Measurements from ENCODE around the gene PLCL1. TPM values are rescaled to one million over a fixed set of nuclear protein-coding genes. Genes with fewer than 3 reads are reported as not detected.
"Not testable (repeated sequence)": the region's sequence is repeated elsewhere in the genome, so short reads cannot be mapped to it uniquely, and the experiment has no call there.

PLCL1 gene
- total RNA-seq, 3 donors from 2014 or later: 0.94 to 1.8 (median 1.2) TPM

DNA sequence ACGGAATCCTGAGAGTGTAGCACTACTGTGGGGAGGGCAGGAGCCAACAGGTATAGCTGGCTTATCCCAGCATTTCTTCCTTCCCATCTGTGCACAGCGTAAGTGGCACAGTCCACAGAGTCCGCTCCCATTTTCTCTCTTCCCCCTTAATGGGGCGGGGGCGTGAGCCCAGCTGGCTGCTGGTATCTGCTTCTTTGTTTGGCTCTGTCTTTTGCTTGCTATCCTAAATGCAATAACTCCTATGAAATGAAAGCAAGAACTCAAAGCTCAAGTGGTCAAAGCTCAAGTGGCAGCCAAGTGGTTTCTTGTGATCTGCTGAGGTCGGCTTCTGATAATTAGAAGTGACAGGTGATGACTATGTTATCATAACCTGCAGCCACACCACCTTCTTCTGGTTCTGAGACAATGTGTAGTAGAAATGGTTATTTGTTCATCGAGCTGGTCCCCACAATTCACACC, 192.7 kb downstream of the PLCL1 start:
- no peaks in the 10 kb centered on the region for H3K27me3 Mint-ChIP-seq (ENCODE audit: low read depth)
- no peak overlapping the region for H3K4me3 Mint-ChIP-seq
- peaks cover 84% of the 10 kb centered on the region for H3K4me1 Mint-ChIP-seq (ENCODE audit: low read depth)
- DNase-seq (no peak), ATAC-seq (no peak)
- no peaks in the 10 kb centered on the region for H3K9me3 Mint-ChIP-seq
- H3K36me3 Mint-ChIP-seq (ENCODE audit: insufficient read depth): peaks cover 12% of the 10 kb centered on the region

DNA sequence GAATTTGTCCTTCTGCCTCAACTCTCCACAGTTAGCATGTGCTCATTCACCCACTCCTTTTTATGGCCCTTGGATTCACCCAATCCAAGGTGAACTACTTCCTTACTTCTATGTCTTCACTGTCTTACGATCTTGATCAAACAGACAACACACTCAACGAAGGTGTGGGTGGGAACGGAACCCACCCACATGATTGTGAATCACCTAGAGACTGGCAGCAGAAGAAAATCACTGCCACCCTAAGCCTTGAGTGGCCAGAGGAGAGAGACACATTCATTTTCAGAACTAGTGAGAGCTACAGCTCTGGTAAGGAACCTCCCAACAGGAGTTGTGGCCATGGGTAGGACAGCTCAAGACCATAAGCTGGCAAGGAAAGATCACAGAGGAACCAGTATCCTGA, 194.3 kb downstream of the PLCL1 start:
- Mint-ChIP-seq H3K27me3 (ENCODE audit: low read depth) (no peaks in the 10 kb centered on the region), H3K4me1 (ENCODE audit: low read depth) (peaks cover 82% of the 10 kb centered on the region), H3K36me3 (ENCODE audit: insufficient read depth) (peaks cover 12% of the 10 kb centered on the region), H3K9me3 (no peaks in the 10 kb centered on the region), H3K4me3 (no peak overlapping the region)
- ATAC-seq (peak; percentile 38 to 65), DNase-seq (no peak)

DNA sequence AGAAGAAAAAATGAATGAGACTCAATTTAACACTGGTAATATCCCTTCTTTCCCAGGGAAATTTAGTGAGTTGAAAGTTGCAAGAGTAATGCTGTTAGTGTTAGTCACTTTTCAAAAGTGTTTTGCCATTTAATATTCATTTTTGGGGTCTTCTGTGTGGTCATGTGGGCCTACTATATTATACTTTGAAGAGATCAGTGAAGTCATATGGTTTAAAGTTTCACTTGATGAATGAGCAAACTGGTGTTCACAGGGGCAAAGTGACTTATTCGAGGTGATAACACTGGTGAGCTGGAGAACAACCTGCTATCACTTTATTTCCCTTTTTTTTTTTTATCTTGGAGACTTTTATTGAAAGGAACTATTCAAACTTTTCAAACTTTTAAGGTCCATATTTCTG, 196.0 kb downstream of the PLCL1 start:
- ATAC-seq (peak; percentile 36 to 45), DNase-seq (no peak)
- H3K27me3 Mint-ChIP-seq (ENCODE audit: low read depth): no peaks in the 10 kb centered on the region

DNA sequence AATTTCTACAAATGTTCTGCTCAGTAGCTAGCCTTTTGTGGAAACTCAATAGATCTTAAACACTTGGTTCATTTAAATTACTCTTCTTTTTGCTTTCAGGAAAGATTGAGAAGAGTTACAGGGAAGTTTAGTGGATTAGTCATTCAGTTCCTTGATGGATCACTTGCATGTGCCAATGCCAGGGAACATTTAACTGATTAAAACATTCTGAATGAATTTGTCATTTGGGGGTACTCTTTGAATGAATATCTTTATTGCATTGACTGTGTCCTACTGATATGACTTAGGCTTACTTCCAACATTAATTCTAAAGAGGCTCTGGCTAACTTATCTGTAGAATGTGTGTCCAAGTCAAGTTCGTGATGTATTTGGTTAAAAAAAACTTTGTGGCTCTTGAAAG, 199.8 kb downstream of the PLCL1 start:
- H3K27me3 Mint-ChIP-seq (ENCODE audit: low read depth): no peaks in the 10 kb centered on the region
- peaks cover 4% of the 10 kb centered on the region for H3K9me3 Mint-ChIP-seq
- no peak overlapping the region for H3K4me3 Mint-ChIP-seq
- H3K4me1 Mint-ChIP-seq (ENCODE audit: low read depth): peaks cover 69% of the 10 kb centered on the region
- peaks cover 18% of the 10 kb centered on the region for H3K36me3 Mint-ChIP-seq (ENCODE audit: insufficient read depth)
- DNase-seq: no peak
- no peak for ATAC-seq

More for the DNA sequence above, 196.0 kb downstream of the PLCL1 start:
- Mint-ChIP-seq H3K4me3 (no peak overlapping the region), H3K4me1 (ENCODE audit: low read depth) (peaks cover 80% of the 10 kb centered on the region), H3K36me3 (ENCODE audit: insufficient read depth) (peaks cover 13% of the 10 kb centered on the region), H3K9me3 (no peaks in the 10 kb centered on the region)

DNA sequence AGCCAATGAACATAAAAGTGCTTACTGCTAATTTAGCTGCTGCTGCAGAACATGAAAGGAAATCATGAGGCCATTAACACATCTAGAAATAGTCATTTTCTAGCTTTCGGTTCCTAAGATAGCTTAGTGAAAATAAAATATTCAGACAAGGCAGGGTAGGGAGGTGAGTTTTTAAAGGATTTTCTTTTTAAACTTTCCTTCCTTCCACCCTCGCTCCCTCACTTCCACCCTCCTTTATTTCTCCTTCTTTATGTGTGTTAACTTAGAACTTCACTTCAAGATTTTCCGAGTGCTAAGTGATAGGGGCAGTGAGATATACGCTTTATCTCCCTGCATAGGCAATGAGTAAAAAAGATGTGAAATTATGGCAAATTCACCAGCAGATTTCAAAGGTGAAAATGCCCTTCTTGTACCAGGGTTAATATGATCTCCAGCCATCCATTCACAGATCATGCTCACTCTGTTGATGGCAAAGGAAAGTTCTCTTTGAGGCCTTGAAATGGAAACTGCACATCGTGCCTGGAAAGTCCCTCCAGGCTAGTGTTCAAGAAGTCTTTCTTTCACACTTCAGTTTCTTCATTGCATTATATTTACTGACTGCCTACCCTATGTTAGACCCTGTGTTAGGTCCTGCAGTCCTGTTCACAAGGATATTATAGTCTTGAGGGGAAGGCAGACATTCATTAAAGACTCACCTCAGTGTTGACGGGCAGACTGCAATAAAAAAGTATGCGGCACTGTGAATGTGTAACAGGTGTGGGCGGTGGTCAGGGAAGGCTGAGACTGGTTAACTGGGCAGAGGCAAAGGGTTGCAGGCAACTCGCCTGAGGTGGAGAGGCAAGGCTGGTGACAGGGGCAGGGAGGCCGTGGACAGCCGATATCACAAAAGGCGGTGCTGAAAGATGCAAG, 200.8 kb downstream of the PLCL1 start:
- DNase-seq (peak; percentile 9), ATAC-seq (peak; percentile 80 to 81)
- peaks cover 66% of the 10 kb centered on the region for H3K4me1 Mint-ChIP-seq (ENCODE audit: low read depth)
- H3K27me3 Mint-ChIP-seq (ENCODE audit: low read depth): no peaks in the 10 kb centered on the region
- peaks cover 19% of the 10 kb centered on the region for H3K36me3 Mint-ChIP-seq (ENCODE audit: insufficient read depth)
- peak overlapping the region; percentile 72 for H3K4me3 Mint-ChIP-seq
- peaks cover 14% of the 10 kb centered on the region for H3K9me3 Mint-ChIP-seq

DNA sequence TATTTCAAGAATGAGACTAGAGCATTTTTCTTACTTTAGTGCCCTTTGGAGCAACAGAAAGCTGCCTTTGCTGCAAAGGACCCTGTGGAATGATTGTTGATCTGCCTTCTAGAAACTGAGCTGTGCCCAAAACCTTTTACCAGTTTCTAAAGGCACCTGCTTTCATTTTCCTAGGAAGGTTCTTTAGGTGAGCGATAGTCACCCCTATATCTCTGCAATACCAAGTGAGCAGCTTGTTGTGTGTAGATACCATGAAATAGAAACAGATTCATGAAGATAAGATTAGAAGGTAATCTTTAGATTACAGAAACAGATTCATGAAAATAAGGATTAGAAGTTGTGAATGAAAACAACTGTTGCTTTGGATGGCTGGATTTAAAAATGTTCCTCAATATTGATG, 202.3 kb downstream of the PLCL1 start:
- Mint-ChIP-seq H3K36me3 (ENCODE audit: insufficient read depth) (peaks cover 14% of the 10 kb centered on the region), H3K4me1 (ENCODE audit: low read depth) (peaks cover 52% of the 10 kb centered on the region), H3K9me3 (peaks cover 29% of the 10 kb centered on the region), H3K4me3 (no peak overlapping the region), H3K27me3 (ENCODE audit: low read depth) (no peaks in the 10 kb centered on the region)
- ATAC-seq: no peak
- DNase-seq: no peak

DNA sequence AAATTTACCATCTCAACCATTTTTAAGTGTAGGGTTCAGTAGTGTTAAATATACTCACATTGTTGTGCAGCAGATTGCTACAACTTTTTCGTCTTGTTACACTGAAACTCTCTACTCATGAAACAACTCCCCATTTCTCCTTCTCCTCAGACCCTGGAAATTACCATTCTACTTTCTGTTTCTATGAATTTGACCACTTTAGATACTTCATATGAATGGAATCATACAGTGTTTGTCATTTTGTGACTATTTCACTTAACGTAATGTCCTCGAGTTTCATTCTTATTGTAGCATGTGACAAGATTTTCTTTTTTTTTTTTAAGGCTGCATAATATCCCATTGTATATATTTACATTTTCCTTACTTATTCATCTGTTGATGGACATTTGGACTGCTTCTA, 203.8 kb downstream of the PLCL1 start:
- DNase-seq (no peak), ATAC-seq (peak in 1 of 2 donors; percentile 17)
- H3K4me3 Mint-ChIP-seq: no peak overlapping the region
- H3K4me1 Mint-ChIP-seq (ENCODE audit: low read depth): peaks cover 44% of the 10 kb centered on the region
- peaks cover 31% of the 10 kb centered on the region for H3K9me3 Mint-ChIP-seq
- no peaks in the 10 kb centered on the region for H3K27me3 Mint-ChIP-seq (ENCODE audit: low read depth)
- H3K36me3 Mint-ChIP-seq (ENCODE audit: insufficient read depth): peaks cover 12% of the 10 kb centered on the region

DNA sequence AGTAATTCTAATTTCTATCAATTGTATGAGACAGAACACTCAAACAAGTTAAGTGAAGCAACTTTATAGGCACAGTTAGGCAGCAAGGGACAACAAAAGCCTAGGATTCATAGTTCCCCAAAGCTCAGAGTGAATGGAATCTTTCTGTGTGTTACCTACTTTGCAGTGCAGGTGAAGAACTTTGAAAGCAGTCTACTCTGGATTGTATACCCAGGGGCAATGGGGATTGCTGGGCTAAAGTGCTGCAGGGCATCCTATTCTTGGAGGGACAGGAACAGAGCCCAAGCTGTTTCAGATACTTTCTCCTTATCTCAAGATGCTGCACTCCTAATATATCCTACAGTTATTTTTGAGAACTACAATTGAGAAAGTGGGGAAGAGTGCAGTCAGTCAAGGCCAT, 207.6 kb downstream of the PLCL1 start:
- no peak for ATAC-seq

DNA sequence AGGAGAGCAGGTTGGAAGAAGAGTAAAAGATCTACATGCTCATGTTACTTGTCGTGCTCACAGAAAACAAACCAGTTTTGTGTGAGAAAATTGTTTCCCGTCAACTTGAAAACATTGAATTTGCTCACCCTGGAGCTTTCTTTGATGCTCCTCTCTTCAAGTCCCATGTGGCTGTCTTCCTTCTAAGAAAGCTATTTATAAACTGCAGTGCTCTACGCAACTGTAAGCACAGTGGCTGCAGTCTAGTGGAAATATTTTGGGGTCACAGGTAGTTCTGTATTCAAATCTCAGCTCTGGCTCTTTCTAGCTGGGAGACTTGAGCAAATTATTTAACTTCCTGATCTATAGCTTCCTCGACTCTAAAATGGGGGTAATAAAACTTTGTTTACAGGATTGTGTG, 211.8 kb downstream of the PLCL1 start:
- peaks cover 11% of the 10 kb centered on the region for H3K9me3 Mint-ChIP-seq
- H3K4me3 Mint-ChIP-seq: no peak overlapping the region
- ATAC-seq: no peak
- no peaks in the 10 kb centered on the region for H3K36me3 Mint-ChIP-seq (ENCODE audit: insufficient read depth)
- no peaks in the 10 kb centered on the region for H3K27me3 Mint-ChIP-seq (ENCODE audit: low read depth)
- DNase-seq: no peak
- H3K4me1 Mint-ChIP-seq (ENCODE audit: low read depth): peaks cover 23% of the 10 kb centered on the region

More for the DNA sequence above, 207.6 kb downstream of the PLCL1 start:
- no peaks in the 10 kb centered on the region for H3K27me3 Mint-ChIP-seq (ENCODE audit: low read depth)
- H3K9me3 Mint-ChIP-seq: peaks cover 31% of the 10 kb centered on the region
- H3K36me3 Mint-ChIP-seq (ENCODE audit: insufficient read depth): peaks cover 9% of the 10 kb centered on the region
- peaks cover 28% of the 10 kb centered on the region for H3K4me1 Mint-ChIP-seq (ENCODE audit: low read depth)
- DNase-seq: no peak
- H3K4me3 Mint-ChIP-seq: no peak overlapping the region

DNA sequence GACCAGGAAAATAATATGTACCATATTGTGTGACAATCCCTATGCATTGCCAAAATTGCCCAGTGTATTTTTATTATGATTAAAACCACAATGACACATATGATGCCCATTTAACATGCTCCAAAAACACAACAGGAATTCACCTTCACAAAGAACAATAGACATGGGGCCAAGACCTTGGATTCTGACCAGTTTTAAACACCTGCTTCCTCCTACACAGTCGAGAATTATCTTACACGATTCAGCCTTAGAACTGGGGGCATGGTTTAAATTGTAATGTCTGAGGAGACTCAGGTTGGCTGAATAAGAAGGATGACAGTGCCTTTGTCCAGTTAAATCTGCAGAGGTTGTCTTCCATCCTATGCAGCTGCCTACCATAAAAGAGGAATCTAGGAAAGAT, 212.7 kb downstream of the PLCL1 start:
- DNase-seq (no peak), ATAC-seq (no peak)
- Mint-ChIP-seq H3K4me3 (no peak overlapping the region), H3K27me3 (ENCODE audit: low read depth) (no peaks in the 10 kb centered on the region), H3K9me3 (peaks cover 5% of the 10 kb centered on the region), H3K36me3 (ENCODE audit: insufficient read depth) (no peaks in the 10 kb centered on the region), H3K4me1 (ENCODE audit: low read depth) (peaks cover 23% of the 10 kb centered on the region)

DNA sequence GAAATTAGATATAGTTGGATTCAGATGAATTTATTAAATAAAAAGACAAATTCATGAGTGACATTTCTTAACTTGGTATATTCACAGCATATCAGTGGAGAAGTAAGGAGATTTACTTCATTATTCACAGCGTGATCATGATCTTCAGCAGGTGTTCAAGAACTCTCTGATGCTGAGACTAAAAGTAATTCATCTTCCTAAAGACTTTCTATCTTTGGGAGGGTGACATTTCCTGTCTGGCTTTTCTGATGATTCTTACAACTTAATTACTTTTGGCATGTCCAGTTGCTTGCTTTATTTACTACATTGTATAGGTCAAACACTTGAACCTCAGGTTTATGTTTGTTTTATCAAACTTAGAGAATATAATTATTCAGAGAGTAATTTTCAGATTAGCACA, 224.6 kb downstream of the PLCL1 start:
- Mint-ChIP-seq H3K4me3 (no peak overlapping the region), H3K4me1 (ENCODE audit: low read depth) (peaks cover 28% of the 10 kb centered on the region), H3K36me3 (ENCODE audit: insufficient read depth) (no peaks in the 10 kb centered on the region), H3K9me3 (no peaks in the 10 kb centered on the region), H3K27me3 (ENCODE audit: low read depth) (no peaks in the 10 kb centered on the region)
- DNase-seq (no peak), ATAC-seq (no peak)

DNA sequence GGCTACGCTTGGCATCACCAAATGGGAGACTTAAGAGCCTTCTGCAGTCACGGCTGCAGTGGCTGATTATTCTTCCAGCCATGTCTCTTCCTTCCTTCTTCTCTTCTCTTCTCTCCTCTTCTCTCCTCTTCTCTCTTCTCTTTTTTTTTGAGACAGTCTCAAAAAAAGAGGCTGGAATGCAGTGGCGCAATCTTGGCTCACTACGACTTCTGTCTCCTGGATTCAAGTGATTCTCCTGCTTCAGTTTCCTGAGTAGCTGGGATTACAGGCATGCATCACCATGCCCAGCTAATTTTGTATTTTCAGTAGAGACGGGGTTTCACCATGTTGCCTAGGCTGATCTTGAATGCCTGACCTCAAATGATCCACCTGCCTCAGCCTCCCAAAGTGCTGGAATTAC, 225.2 kb downstream of the PLCL1 start:
- not testable (repeated sequence) for ATAC-seq; H3K27me3 Mint-ChIP-seq (ENCODE audit: low read depth); H3K4me3 Mint-ChIP-seq; DNase-seq; H3K9me3 Mint-ChIP-seq; H3K36me3 Mint-ChIP-seq (ENCODE audit: insufficient read depth)
- peaks cover 28% of the 10 kb centered on the region for H3K4me1 Mint-ChIP-seq (ENCODE audit: low read depth)

DNA sequence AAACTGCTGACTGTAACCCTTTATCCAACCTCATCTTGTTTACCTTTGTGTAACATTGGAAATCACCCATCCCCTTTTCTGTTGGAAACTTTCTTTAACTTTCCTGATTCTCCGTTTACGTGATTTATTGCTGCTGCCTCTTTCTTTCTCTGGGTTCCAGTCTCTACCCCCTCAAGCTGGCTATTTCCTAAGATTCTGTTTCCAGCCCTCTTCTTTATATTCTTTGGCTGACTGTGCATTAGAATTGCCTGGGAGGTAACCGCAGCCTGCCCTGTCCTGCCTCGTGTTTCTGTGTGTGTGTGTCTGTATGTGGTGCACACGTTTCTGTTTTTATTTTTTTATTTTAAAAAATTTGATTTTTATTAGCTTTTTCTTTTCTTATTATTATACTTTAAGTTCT, 229.2 kb downstream of the PLCL1 start:
- no peaks in the 10 kb centered on the region for H3K9me3 Mint-ChIP-seq
- H3K36me3 Mint-ChIP-seq (ENCODE audit: insufficient read depth): peaks cover 1% of the 10 kb centered on the region
- DNase-seq (no peak), ATAC-seq (no peak)
- no peaks in the 10 kb centered on the region for H3K27me3 Mint-ChIP-seq (ENCODE audit: low read depth)
- no peak overlapping the region for H3K4me3 Mint-ChIP-seq
- H3K4me1 Mint-ChIP-seq (ENCODE audit: low read depth): peaks cover 38% of the 10 kb centered on the region

DNA sequence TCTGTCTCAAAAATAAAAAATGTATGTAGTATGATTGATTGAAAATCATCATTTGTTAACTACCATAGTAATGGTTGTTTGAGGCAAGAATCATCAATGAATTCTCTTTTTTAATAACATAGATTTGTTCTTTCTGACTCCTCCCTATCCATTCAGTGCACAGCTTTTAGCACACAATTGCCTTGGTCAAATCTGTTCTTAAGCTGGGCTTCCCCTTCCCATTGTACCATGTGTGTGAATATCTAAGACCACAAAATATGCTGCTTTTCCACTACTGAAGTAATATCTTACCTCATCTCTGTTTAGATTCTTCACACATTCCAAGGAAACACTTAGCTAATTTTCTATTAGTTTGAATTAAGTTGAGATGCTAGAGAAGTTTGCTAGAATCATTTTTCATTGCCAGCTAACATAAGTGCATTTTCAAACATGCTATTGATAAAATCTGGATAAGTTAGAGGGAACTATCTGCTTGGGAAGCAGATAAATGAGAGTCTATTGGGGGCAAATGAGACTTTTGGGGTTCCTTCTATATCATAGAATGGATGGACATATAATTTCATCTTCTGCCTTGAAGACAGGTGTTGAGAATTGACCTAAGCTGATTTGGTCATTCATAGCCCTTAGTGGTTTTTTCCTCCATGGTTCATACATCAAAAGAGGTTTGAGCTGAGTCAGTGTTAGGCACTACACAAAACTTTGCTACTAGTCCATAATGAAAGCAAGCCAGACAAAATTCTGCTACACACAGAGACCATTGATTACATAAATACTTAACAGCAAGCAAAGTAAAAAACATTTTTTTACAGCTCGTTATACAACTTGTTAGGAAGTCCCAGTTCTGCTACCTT, 231.9 kb downstream of the PLCL1 start:
- no peaks in the 10 kb centered on the region for H3K27me3 Mint-ChIP-seq (ENCODE audit: low read depth)
- DNase-seq: no peak
- peaks cover 23% of the 10 kb centered on the region for H3K4me1 Mint-ChIP-seq (ENCODE audit: low read depth)
- no peak overlapping the region for H3K4me3 Mint-ChIP-seq
- no peaks in the 10 kb centered on the region for H3K9me3 Mint-ChIP-seq
- peaks cover 1% of the 10 kb centered on the region for H3K36me3 Mint-ChIP-seq (ENCODE audit: insufficient read depth)
- ATAC-seq: no peak

Data from activated T-cell treated with anti-CD3 and anti-CD28 coated beads, Interleukin-2, amount 50 U/mL, for 4 hours (primary cell).